DMS53 treated with DMSO at 0.1 percent for 48 hours (cell line): ENCODE data around the gene CLCN6.

ENCODE experiments used
- DNase-seq: peaks from one replicate; lab custom pipeline; 2025; ENCODE audit not compliant: unreplicated experiment; lab: John Stamatoyannopoulos, UW

The CLCN6 gene

DNA sequence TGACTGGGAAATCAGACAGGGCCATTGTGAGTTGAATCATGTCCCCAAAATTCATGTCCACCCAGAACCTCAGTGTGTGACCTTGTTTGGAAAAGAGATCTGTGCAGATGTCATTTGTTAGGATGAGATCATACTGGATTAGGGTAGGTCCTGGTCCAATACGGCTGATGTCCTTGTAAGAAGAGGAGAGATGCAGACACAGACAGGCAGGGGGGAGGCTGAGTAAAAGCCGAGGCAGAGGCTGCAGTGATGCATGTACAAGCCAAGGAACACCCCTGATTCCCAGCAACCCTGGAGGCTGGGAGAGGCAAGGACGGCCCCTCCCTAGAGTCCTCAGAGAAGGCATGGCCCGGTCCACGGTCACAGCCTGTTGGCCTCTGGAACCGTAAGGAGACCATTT lies 68.6 kb downstream of the CLCN6 start:
- no peak for DNase-seq

DNA sequence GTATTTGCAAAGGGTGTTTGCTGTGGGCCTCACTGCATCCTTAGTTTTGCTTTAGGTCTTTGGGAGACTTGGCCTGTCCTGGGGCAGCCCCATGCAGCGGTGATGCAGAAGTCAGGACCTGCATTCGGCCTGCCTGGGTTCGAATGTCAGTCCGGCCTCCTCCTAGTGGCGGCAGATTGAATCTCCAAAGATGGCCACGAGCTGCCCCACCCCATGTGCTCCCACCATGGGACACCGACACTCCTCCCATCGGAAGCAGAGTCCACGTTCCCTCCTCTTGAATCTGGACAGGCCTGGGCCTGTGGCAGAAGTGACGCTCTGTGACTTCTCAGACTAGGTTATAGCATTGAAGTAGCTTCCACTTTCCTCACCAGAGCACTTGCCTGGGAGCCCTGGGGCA lies 69.1 kb downstream of the CLCN6 start:
- DNase-seq = no peak

- DNase-seq = no peak
These were observed 71.1 kb downstream of the CLCN6 start for GRCh38 chr1:11877074-11877473.

DNA sequence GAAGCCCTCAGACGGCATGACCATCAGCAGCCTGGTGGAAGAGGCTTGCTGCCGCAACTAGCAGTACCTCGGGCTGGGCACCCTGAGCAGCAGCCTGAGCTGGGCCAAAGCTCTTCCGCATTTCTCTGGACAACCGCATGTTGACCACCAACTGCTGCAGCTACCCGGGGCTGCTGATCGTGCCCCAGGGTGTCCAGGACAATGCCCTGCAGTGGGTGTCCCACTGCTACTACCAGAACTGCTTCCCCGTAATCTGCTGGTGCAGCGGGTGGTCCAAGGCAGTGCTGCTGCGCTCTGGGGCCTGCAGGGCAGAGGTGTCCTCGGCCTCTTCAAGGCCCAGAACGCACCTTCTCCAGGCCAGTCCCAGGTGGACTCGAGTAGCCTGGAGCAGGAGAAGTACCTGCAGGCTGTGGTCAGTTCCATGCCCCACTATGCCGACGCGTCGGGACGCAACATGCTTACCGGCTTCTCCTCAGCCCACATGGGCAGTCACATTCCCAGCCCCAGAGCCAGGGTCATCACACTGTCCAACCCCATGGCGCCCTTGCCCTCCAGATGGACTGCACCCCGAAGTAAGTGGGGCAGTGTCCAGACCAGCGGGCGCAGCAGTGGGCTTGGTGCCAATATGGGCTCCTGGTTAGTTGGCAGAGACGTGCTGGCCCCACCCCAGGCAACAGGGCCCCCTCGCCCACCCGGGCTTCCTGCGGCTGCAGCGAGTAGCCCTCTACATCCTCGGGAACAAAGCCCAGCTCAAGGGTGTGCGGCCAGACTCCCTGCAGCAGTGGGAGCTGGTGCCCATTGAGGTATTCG lies 72.3 kb downstream of the CLCN6 start:
- DNase-seq = no peak

DNA sequence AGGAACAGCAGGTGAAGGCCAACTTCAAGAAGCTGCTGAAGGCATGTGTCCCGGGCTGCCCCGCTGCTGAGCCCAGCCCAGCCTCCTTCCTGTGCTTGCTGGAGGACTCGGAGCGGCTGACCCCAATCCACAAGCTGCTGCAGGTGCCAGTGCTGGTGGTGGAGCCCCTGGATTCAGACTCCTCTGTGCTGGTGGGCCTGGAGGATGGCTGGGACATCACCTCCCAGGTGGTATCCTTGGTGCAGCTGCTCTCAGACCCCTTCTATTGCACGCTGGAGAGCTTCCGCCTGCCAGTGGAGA lies 72.8 kb downstream of the CLCN6 start:
- no peak for DNase-seq

- DNase-seq = no peak
These were observed 73.6 kb downstream of the CLCN6 start for GRCh38 chr1:11879311-11880180.

DNA sequence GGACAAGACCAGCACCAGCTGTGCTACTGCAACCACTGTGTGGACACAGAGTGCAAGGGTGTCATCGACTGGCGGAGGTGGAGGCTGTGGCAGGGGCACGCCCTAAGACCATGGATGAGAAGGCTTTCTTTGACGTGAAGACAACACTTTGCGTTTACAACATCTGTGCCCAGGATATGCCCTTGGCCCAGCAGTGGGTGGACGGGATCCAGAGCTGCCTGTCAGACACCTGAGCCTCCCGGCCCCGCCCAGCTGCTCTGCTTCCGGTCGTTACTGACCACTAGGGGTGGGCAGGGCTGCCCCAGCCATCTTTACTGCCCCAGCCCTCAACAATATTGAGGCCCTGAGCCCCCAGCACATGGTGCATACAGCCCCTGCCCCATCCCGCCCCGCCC lies 74.2 kb downstream of the CLCN6 start:
- DNase-seq = no peak

GRCh38 chr1:11880911-11881748 lies 75.1 kb downstream of the CLCN6 start:
- no peak for DNase-seq

DNA sequence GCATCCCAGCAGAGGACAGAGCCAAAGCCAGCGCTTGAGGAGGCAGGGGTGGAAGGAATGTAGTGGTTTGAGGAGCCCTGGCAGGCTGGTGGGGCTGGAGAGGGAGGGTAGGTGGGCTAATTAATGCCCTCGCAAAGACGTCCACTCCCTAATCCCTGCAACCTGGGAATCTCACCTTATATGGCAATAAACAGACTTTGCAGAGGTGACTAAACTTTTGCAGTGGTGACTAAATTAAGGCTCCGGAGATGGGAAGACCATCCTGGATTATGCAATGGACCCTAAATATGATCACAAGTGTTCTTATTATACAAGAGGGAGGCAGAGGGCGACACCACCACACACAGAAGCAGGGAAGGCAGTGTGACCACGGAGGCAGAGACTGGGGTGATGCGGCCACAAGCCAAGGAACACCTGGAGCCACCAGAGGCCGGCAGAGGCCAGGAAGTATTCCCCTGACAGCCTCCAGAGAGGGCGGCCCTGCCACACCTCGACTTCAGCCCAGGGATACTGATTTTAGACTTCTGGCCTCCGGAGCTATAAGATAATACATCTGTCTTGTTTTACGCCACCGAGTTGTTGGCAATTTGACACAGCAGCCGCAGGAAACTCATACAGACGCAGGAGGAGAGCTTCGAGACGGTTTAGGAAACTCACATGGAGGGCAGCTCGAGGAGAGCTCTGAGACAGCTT lies 75.9 kb downstream of the CLCN6 start:
- no peak for DNase-seq

DNA sequence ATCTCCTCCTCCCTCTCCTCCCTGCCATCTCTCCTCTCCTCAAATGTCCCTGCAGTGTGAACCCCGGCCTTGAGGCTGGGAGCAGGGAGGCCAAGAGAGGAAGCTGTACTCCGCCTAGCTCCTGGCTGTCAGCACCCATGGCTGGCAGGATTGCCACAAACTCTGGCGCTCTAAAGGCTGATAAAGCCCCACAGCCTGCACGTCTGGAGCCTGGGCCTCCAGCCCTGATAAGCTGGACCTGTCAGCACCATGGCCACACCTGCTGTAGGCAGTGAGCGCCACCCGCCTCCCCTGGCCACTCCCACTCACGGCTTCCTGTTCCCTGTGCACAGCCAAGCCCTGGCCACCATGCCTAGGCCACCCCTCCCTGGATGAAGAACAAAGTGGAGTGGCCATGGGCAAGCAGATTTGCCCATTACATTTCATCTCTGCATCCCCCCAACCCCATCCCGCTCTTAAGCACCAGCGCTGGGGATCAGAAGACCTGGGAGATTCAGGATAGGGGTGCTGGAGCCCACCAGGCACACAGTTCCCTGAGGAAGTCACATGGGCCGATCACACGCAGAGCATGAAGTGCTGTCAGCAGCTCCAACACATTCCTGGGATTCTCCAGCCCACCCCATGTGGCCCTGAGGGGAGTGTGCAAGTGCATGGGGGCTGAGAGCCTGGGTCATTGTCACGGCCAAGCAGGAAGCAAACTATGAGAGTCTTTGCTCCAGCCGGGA lies 77.0 kb downstream of the CLCN6 start:
- no peak for DNase-seq

DNA sequence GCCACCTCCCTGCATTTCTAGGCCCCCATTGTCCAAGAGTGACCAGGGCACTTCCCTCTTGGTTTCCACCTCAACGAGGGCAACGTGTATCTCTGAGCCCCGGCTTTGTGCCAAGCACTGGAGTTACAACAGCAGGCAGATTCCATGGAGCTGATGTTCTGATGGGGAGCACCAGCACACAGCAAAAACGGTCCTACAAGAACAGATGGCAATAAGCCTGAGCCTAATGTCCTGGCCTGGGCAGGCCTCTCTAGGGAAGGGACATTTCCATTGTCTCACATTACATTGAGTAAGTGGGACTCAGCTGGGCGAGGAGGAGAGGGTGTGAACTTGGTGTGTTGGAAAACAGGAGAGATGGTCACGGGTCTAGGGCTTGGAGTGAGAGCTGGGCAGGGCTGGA lies 79.9 kb downstream of the CLCN6 start:
- DNase-seq = no peak

GRCh38 chr1:11886986-11887665 lies 81.1 kb downstream of the CLCN6 start:
- no peak for DNase-seq

GRCh38 chr1:11887666-11888007 lies 81.6 kb downstream of the CLCN6 start:
- DNase-seq = no peak

GRCh38 chr1:11888206-11888876 lies 82.3 kb downstream of the CLCN6 start:
- no peak for DNase-seq

DNA sequence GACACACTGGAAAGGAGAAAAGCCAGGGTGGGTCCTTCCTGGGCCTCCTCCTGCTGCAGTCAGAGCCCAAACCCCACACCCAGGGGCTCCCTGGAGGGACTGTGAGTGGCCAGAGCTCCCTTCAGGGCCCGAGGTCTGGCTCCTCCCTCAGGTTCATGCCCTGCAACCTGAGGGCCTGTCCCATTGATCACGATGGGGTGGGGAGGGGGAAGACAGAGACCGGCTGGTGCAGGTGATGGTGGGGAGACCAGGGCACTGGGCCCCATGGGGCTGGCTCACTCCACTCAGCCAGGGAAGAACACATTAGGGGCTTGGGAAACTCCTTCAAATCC lies 82.9 kb downstream of the CLCN6 start:
- no peak for DNase-seq

- no peak for DNase-seq
These were observed 85.6 kb downstream of the CLCN6 start for GRCh38 chr1:11891433-11892186.
